Nephron (organoid): Measurements from ENCODE around the gene OLFM3.
A peak's percentile ranks its signal among the peaks of the same experiment; 100 is the strongest.

Source experiments
- H3K27ac Mint-ChIP-seq, 3 experiments: 2 replicates each; pipeline ENCODE4 v1.8.0; 2020; ENCODE audit warnings: mixed read lengths in 3 of 3, mild to moderate bottlenecking in 2 of 3, moderate library complexity in 1 of 3
- H3K27me3 Mint-ChIP-seq: 2 replicates; pipeline ENCODE4 v1.8.0; 2021; ENCODE audit warnings: low read depth, mild to moderate bottlenecking, moderate library complexity, mixed read lengths
- H3K36me3 Mint-ChIP-seq: 2 replicates; pipeline ENCODE4 v1.8.0; 2020; ENCODE audit warnings: low read depth, mixed read lengths
- H3K4me1 Mint-ChIP-seq: 2 replicates; pipeline ENCODE4 v1.8.0; 2020; ENCODE audit warnings: mixed read lengths
- H3K4me3 Mint-ChIP-seq, 3 experiments: 2 replicates each; pipeline ENCODE4 v1.8.0; 2020; ENCODE audit warnings: mild to moderate bottlenecking in 3 of 3, mixed read lengths in 3 of 3, moderate library complexity in 2 of 3
- H3K9me3 Mint-ChIP-seq: 2 replicates; pipeline ENCODE4 v1.8.0; 2020; ENCODE audit warnings: mixed read lengths
- TF ChIP-seq, protein P1 (sequence below), 3 experiments: fragments of 200-600 bp; sonication (generic); IDR thresholded peaks; one replicate each; pipeline ENCODE4 v1.5.0; 2021; ENCODE audit warnings: antibody characterized with exemption in 3 of 3; ENCODE audit not compliant: unreplicated experiment in 3 of 3

OLFM3 gene

GRCh38 chr1:101976161-101976560 is 20.6 kb downstream of the OLFM3 start:
- TF ChIP-seq, protein P1, sequence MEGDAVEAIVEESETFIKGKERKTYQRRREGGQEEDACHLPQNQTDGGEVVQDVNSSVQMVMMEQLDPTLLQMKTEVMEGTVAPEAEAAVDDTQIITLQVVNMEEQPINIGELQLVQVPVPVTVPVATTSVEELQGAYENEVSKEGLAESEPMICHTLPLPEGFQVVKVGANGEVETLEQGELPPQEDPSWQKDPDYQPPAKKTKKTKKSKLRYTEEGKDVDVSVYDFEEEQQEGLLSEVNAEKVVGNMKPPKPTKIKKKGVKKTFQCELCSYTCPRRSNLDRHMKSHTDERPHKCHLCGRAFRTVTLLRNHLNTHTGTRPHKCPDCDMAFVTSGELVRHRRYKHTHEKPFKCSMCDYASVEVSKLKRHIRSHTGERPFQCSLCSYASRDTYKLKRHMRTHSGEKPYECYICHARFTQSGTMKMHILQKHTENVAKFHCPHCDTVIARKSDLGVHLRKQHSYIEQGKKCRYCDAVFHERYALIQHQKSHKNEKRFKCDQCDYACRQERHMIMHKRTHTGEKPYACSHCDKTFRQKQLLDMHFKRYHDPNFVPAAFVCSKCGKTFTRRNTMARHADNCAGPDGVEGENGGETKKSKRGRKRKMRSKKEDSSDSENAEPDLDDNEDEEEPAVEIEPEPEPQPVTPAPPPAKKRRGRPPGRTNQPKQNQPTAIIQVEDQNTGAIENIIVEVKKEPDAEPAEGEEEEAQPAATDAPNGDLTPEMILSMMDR (IDR thresholded peaks at IDR 0.05; ENCODE audit: unreplicated experiment in 3 of 3), result no peak
- H3K4me1 Mint-ChIP-seq, result peaks cover 4% of the 10 kb centered on the region
- H3K9me3 Mint-ChIP-seq, result no peaks in the 10 kb centered on the region
- H3K27ac Mint-ChIP-seq, result no peak overlapping the region
- H3K36me3 Mint-ChIP-seq, result no peaks in the 10 kb centered on the region
- H3K27me3 Mint-ChIP-seq, result no peaks in the 10 kb centered on the region
- H3K4me3 Mint-ChIP-seq, result no peak overlapping the region

DNA sequence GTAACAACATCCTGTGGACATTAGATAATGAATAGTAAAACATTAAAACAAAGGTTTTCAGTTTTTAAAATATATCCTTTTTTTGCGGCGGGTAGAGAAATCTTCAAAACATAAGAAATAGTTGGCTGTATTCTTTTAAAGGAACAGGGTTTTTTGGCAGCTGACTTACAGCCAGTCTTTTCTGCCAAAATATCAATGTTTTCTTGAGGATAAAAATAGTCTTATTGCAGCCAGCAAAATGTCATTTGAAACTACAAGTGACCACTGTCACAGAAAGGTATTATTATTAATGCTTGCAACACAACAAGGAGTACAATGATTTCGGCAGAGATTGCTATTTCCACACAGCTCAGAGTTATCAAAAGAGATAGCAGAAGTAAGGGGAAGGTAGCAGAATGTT is 21.4 kb downstream of the OLFM3 start:
- Mint-ChIP-seq H3K9me3 (no peaks in the 10 kb centered on the region), H3K27ac (peak overlapping the region in 2 of 3 experiments; percentile 8 to 17), H3K4me1 (no peaks in the 10 kb centered on the region), H3K4me3 (no peak overlapping the region), H3K36me3 (no peaks in the 10 kb centered on the region), H3K27me3 (no peaks in the 10 kb centered on the region)
- TF ChIP-seq, protein P1 (IDR thresholded peaks at IDR 0.05; ENCODE audit: unreplicated experiment in 3 of 3), result no peak

GRCh38 chr1:101974599-101975274 is 22.0 kb downstream of the OLFM3 start:
- Mint-ChIP-seq H3K4me3 (no peak overlapping the region), H3K4me1 (no peaks in the 10 kb centered on the region), H3K27me3 (no peaks in the 10 kb centered on the region), H3K9me3 (no peaks in the 10 kb centered on the region), H3K36me3 (no peaks in the 10 kb centered on the region), H3K27ac (peak overlapping the region in 2 of 3 experiments; percentile 8 to 17)
- TF ChIP-seq, protein P1 (IDR thresholded peaks at IDR 0.05; ENCODE audit: unreplicated experiment in 3 of 3), result no peak

DNA sequence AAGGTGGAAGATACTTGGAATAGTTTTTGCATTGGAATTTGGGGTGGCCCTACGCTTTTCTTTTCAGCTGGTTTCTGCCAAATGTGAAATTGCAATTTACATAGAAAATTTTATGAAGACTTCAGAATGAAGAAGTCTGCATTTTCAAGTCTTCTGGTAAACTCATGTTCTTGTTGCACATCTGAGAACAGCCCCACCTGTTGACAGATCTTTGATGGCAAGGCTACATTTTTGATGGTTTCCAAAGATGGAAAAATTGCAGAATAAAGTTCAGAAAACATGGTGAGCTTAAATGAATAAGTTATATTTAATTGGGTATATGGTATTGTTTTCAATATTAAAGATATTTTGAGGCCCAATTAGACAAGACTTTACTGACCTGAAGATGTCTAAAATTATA is 25.4 kb downstream of the OLFM3 start:
- no peaks in the 10 kb centered on the region for H3K9me3 Mint-ChIP-seq
- no peaks in the 10 kb centered on the region for H3K36me3 Mint-ChIP-seq
- peaks cover 5% of the 10 kb centered on the region for H3K4me1 Mint-ChIP-seq
- TF ChIP-seq, protein P1 (IDR thresholded peaks at IDR 0.05; ENCODE audit: unreplicated experiment in 3 of 3), result peak; percentile 27 to 45 (median 34)
- H3K27me3 Mint-ChIP-seq, result no peaks in the 10 kb centered on the region
- H3K4me3 Mint-ChIP-seq, result no peak overlapping the region
- H3K27ac Mint-ChIP-seq, result no peak overlapping the region

- H3K27ac Mint-ChIP-seq, result no peak overlapping the region
- no peaks in the 10 kb centered on the region for H3K27me3 Mint-ChIP-seq
- no peaks in the 10 kb centered on the region for H3K36me3 Mint-ChIP-seq
- TF ChIP-seq, protein P1 (IDR thresholded peaks at IDR 0.05; ENCODE audit: unreplicated experiment in 3 of 3), result no peak
- H3K9me3 Mint-ChIP-seq, result no peaks in the 10 kb centered on the region
- peaks cover 17% of the 10 kb centered on the region for H3K4me1 Mint-ChIP-seq
- no peak overlapping the region for H3K4me3 Mint-ChIP-seq
Measured at GRCh38 chr1:101967871-101968270, 28.9 kb downstream of the OLFM3 start.

DNA sequence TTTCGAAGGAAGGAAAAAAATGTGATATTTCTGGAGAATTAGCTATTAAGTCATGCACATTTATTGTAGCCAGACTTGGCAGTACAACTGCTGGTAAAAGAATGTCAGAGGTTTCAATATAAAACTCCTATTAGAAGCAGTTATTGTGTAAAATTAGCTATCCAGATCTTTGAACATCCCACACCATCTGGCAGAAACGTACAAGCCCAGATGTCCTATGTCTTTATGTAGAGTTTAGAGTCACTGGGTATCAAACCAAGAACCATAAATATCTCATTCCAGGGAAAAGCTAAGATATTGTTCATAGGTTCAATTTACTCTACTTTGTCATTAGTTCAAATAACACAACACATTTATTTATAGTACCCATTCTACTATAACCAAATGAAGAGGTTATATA is 31.4 kb downstream of the OLFM3 start:
- Mint-ChIP-seq H3K4me3 (no peak overlapping the region), H3K36me3 (no peaks in the 10 kb centered on the region), H3K4me1 (peaks cover 17% of the 10 kb centered on the region), H3K9me3 (no peaks in the 10 kb centered on the region), H3K27ac (peak overlapping the region; percentile 73 to 89 (median 88)), H3K27me3 (no peaks in the 10 kb centered on the region)
- TF ChIP-seq, protein P1 (IDR thresholded peaks at IDR 0.05; ENCODE audit: unreplicated experiment in 3 of 3), result no peak
